Activated naive CD4-positive, alpha-beta T cell treated with anti-CD3 and anti-CD28 coated beads, Interleukin-2, amount 10 ng/mL, durations not matched to agents 7 days and 5 days (primary cell): ENCODE measurements around the gene PLCG2.
A peak's percentile ranks its signal among the peaks of the same experiment; 100 is the strongest.

Experiments
- CTCF ChIA-PET: fragments of 350-600 bp; sonication (Branson Sonifier 250); formaldehyde crosslinking; loops from one replicate; lab custom pipeline; 2021; ENCODE audit warnings: antibody characterized with exemption; lab: Charles Lee
- DNase-seq: peaks from one replicate; pipeline ENCODE4 v3.0.0-alpha.2; 2020
- H3K27ac Mint-ChIP-seq: one replicate; pipeline ENCODE4 v1.8.0; 2021; ENCODE audit warnings: mild to moderate bottlenecking, moderate library complexity, mixed read lengths
- H3K27me3 Mint-ChIP-seq: one replicate; pipeline ENCODE4 v1.8.0; 2021; ENCODE audit warnings: mild to moderate bottlenecking, mixed read lengths
- H3K36me3 Mint-ChIP-seq: one replicate; pipeline ENCODE4 v1.8.0; 2021; ENCODE audit warnings: mixed read lengths
- H3K4me1 Mint-ChIP-seq: one replicate; pipeline ENCODE4 v1.8.0; 2021; ENCODE audit warnings: mixed read lengths
- H3K4me3 Mint-ChIP-seq: one replicate; pipeline ENCODE4 v1.8.0; 2021; ENCODE audit warnings: mild to moderate bottlenecking, moderate library complexity, mixed read lengths
- H3K9me3 Mint-ChIP-seq: one replicate; pipeline ENCODE4 v1.8.0; 2021; ENCODE audit warnings: mixed read lengths

PLCG2 gene

DNA sequence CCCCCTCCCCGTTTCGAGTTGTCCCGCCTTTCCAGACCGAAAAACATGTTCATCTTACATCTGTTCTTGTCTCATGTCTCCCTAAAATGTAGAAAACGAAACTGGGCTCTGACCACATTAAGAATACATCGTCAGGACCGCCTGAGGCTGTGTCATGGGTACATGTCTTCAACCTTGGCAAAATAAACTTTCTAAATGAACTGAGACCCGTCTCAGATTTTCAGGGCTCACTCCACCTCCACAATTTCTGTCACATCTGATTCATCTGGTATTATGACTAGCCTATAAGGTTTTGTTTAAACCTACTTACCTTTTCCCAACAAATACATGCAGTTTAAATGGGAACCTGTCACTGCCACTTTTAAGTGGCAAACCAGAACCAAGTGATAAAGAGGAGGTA is 231.6 kb downstream of the PLCG2 start:
- Mint-ChIP-seq H3K9me3 (peaks cover 26% of the 10 kb centered on the region), H3K27me3 (peaks cover 8% of the 10 kb centered on the region), H3K4me3 (peak overlapping the region; percentile 78), H3K36me3 (peaks cover 22% of the 10 kb centered on the region), H3K4me1 (peaks cover 18% of the 10 kb centered on the region), H3K27ac (peak overlapping the region; percentile 82)
- DNase-seq = no peak
- CTCF ChIA-PET = no interaction called here

DNA sequence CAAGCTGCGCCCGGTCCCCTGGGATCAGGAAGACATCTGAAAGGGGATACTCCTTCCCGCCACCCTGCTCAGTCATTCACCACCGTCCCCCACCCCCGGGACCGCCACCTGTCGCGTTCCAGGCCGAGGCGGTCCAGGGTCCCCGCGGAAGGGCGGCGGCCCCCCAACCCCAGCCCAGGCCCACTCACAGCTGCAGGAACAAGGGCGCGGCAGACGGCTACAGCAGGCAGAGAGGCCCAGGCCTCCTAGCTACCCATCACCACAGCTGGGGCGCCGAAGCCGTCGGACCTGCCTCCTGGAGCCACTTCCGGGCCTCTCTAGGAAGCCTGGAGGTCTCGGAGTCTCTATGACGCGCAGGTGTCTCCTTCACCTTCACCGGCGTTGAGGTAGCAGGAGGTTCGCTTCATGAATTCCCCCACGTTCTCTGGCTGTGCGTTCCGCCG is 232.1 kb downstream of the PLCG2 start, which contains the start of gene SDR42E1:
Gene SDR42E1 (minus strand): TSS at position 272 of the 443 bp plus-strand sequence. CDS start 10,612 bp downstream, outside the sequence.
- CTCF ChIA-PET = no interaction called here
- H3K4me1 Mint-ChIP-seq = peaks cover 18% of the 10 kb centered on the region
- peak within 1 kb of the TSS; percentile 78 for H3K4me3 Mint-ChIP-seq
- peaks cover 8% of the 10 kb centered on the region for H3K27me3 Mint-ChIP-seq
- peak; percentile 82 for DNase-seq
- H3K9me3 Mint-ChIP-seq = peaks cover 26% of the 10 kb centered on the region
- H3K36me3 Mint-ChIP-seq = peaks cover 22% of the 10 kb centered on the region
- H3K27ac Mint-ChIP-seq = peak within 1 kb of the TSS; percentile 82
